Aorta (tissue), 5 donors: ENCODE results near the gene CHRNA7. TPM values are rescaled to one million over a fixed set of nuclear protein-coding genes. Genes with fewer than 3 reads are reported as not detected.

Source experiments
- ATAC-seq: fragments of 200-7000 bp; cut with Tn5 transposase; one replicate; pipeline ENCODE4 v1.9.1; 2022; ENCODE audit warnings: moderate library complexity; ENCODE audit not compliant: low FRiP score
- DNase-seq, 2 donors: peaks; one replicate each; pipeline ENCODE4 v3.0.0-alpha.2; 2020
- H3K27ac ChIP-seq, 2 donors: one replicate each; pipeline ENCODE4 v1.5.1; 2013; ENCODE audit warnings: low read length in 2 of 2, mild to moderate bottlenecking in 2 of 2, moderate library complexity in 2 of 2, control low read depth in 1 of 2, inconsistent platforms in 1 of 2, low read depth in 1 of 2
- H3K27me3 ChIP-seq, 2 donors: one replicate each; pipeline ENCODE4 v1.6.1; 2013; ENCODE audit warnings: control low read depth in 1 of 2, low read length in 1 of 2, mild to moderate bottlenecking in 1 of 2, moderate library complexity in 1 of 2; ENCODE audit not compliant: insufficient read depth in 2 of 2, control insufficient read depth in 1 of 2
- H3K36me3 ChIP-seq, 2 donors: one replicate each; pipeline ENCODE4 v1.6.1; 2013; ENCODE audit warnings: control low read depth in 1 of 2, low read length in 1 of 2, mild to moderate bottlenecking in 1 of 2; ENCODE audit not compliant: insufficient read depth in 2 of 2, control insufficient read depth in 1 of 2
- H3K4me1 ChIP-seq, 2 donors: one replicate each; pipeline ENCODE4 v1.6.1; 2013; ENCODE audit warnings: low read length in 2 of 2, control low read depth in 1 of 2, mild to moderate bottlenecking in 1 of 2, moderate library complexity in 1 of 2; ENCODE audit not compliant: insufficient read depth in 2 of 2, control insufficient read depth in 1 of 2
- H3K4me3 ChIP-seq, 2 donors: one replicate each; pipeline ENCODE4 v1.5.1; 2013; ENCODE audit warnings: low read length in 2 of 2, control low read depth in 1 of 2, mild to moderate bottlenecking in 1 of 2
- H3K9me3 ChIP-seq: one replicate; pipeline ENCODE4 v1.6.1; 2013; ENCODE audit warnings: mild to moderate bottlenecking, low read length; ENCODE audit not compliant: control insufficient read depth
- WGBS, 2 donors: extraction: QIAGEN DNeasy Blood & Tissue Kit; methylation state at CpG; one replicate each; pipeline ENCODE4 v1.1.7; 2013; 5-methylcytosine and 5-hydroxymethylcytosine counted together
- intact Hi-C, 2 donors: fragments of 100-400 bp; cut with DNase I; formaldehyde crosslinking; loops; one replicate each; pipeline versions ENCODE4 v1.14.2 to v1.15.0; 2022
- polyA plus RNA-seq, 2 donors: library from polyadenylated mRNA; stranded (reverse); fragments of 200-250 nt; gene quantifications; one replicate each; pipeline ENCODE4 v1.2.3, GENCODE V29; 2013
- total RNA-seq, 2 donors: library from RNA; stranded (reverse); fragmentation: NEBNext Ultra II Directional; extraction: Animal tissue kit (Norgen Biotek cat#: 25700); gene quantifications; one replicate each; pipeline ENCODE4 v1.2.1, GENCODE V29; 2021
- donor health status: healthy with polysubstance abuse.
- donor health status: Bipolar disorder and iron deficiency.
- donor health status: DM: no; HTN: no; CAD: no.
- donor health status: DM: no; HTN: no; CAD: no.
- donor health status: DM: yes; HTN: yes; CAD: no.

CHRNA7 gene
- total and polyA plus RNA-seq, 4 donors = 0.88 to 3.6 (median 2.9) TPM

GRCh38 chr15:32122013-32122412 lies 91.7 kb downstream of the CHRNA7 start:
- DNase-seq = no peak
- WGBS, 2 donors = 90 to 91% methylated on average over 4 of the region's 4 CpGs

GRCh38 chr15:32123473-32123872 lies 93.2 kb downstream of the CHRNA7 start:
- DNase-seq (no peak), ATAC-seq (no peak)
- Histone ChIP-seq H3K9me3 (peaks cover 2% of the 10 kb centered on the region), H3K27ac (no peak overlapping the region), H3K4me3 (no peak overlapping the region), H3K27me3 (no peaks in the 10 kb centered on the region), H3K4me1 (no peaks in the 10 kb centered on the region), H3K36me3 (no peaks in the 10 kb centered on the region)
- 11% methylated on average over 3 of the region's 3 CpGs for WGBS, 2 donors
- intact Hi-C loops = no loop called here

More at GRCh38 chr15:32122013-32122412, 91.7 kb downstream of the CHRNA7 start:
- H3K4me1 ChIP-seq = no peaks in the 10 kb centered on the region
- H3K36me3 ChIP-seq = no peaks in the 10 kb centered on the region
- ATAC-seq = no peak
- peaks cover 2% of the 10 kb centered on the region for H3K9me3 ChIP-seq
- intact Hi-C loops = no loop called here
- no peak overlapping the region for H3K27ac ChIP-seq
- H3K4me3 ChIP-seq = no peak overlapping the region
- no peaks in the 10 kb centered on the region for H3K27me3 ChIP-seq

- Histone ChIP-seq H3K36me3 (no peaks in the 10 kb centered on the region), H3K27ac (no peak overlapping the region), H3K4me3 (no peak overlapping the region), H3K4me1 (no peaks in the 10 kb centered on the region), H3K27me3 (no peaks in the 10 kb centered on the region), H3K9me3 (peaks cover 2% of the 10 kb centered on the region)
- no peak for ATAC-seq
- 63 to 66% methylated on average over 4 of the region's 4 CpGs for WGBS, 2 donors
- intact Hi-C loops = no loop called here
- DNase-seq = no peak
These were observed 94.4 kb downstream of the CHRNA7 start for GRCh38 chr15:32124726-32125125.

- ATAC-seq = no peak
- no peaks in the 10 kb centered on the region for H3K27me3 ChIP-seq
- no peak overlapping the region for H3K4me3 ChIP-seq
- H3K9me3 ChIP-seq = peaks cover 2% of the 10 kb centered on the region
- intact Hi-C loops = no loop called here
- DNase-seq = no peak
- no peaks in the 10 kb centered on the region for H3K36me3 ChIP-seq
- WGBS, 2 donors = 73 to 83% methylated on average over 3 of the region's 3 CpGs
- H3K4me1 ChIP-seq = no peaks in the 10 kb centered on the region
- H3K27ac ChIP-seq = no peak overlapping the region
These were observed 95.3 kb downstream of the CHRNA7 start for GRCh38 chr15:32125595-32125994.

GRCh38 chr15:32129815-32130214 lies 99.5 kb downstream of the CHRNA7 start:
- H3K27me3 ChIP-seq = no peaks in the 10 kb centered on the region
- H3K27ac ChIP-seq = no peak overlapping the region
- ATAC-seq (no peak), DNase-seq (no peak)
- no peak overlapping the region for H3K4me3 ChIP-seq
- no peaks in the 10 kb centered on the region for H3K36me3 ChIP-seq
- H3K9me3 ChIP-seq = peaks cover 5% of the 10 kb centered on the region
- H3K4me1 ChIP-seq = no peaks in the 10 kb centered on the region
- intact Hi-C loops = no loop called here

- H3K4me3 ChIP-seq = no peak overlapping the region
- ATAC-seq (no peak), DNase-seq (no peak)
- H3K9me3 ChIP-seq = peaks cover 3% of the 10 kb centered on the region
- H3K36me3 ChIP-seq = no peaks in the 10 kb centered on the region
- WGBS, 2 donors = 93 to 94% methylated on average over 3 of the region's 3 CpGs
- H3K27me3 ChIP-seq = no peaks in the 10 kb centered on the region
- no peak overlapping the region for H3K27ac ChIP-seq
- intact Hi-C loops = no loop called here
- no peaks in the 10 kb centered on the region for H3K4me1 ChIP-seq
These were observed 100.5 kb downstream of the CHRNA7 start for GRCh38 chr15:32130823-32131222.

GRCh38 chr15:32131803-32132202 lies 101.5 kb downstream of the CHRNA7 start:
- DNase-seq = no peak
- 70 to 74% methylated on average over 4 of the region's 4 CpGs for WGBS, 2 donors

GRCh38 chr15:32132859-32133258 lies 102.5 kb downstream of the CHRNA7 start:
- Histone ChIP-seq H3K27ac (no peak overlapping the region), H3K4me1 (no peaks in the 10 kb centered on the region), H3K9me3 (peaks cover 3% of the 10 kb centered on the region), H3K27me3 (no peaks in the 10 kb centered on the region), H3K36me3 (no peaks in the 10 kb centered on the region), H3K4me3 (no peak overlapping the region)
- DNase-seq = no peak
- intact Hi-C loops = no loop called here
- ATAC-seq = no peak
- 50 to 56% methylated on average over 2 of the region's 2 CpGs for WGBS, 2 donors

More at GRCh38 chr15:32131803-32132202, 101.5 kb downstream of the CHRNA7 start:
- intact Hi-C loops = no loop called here
- H3K36me3 ChIP-seq = no peaks in the 10 kb centered on the region
- no peaks in the 10 kb centered on the region for H3K27me3 ChIP-seq
- no peak overlapping the region for H3K4me3 ChIP-seq
- peaks cover 3% of the 10 kb centered on the region for H3K9me3 ChIP-seq
- no peak overlapping the region for H3K27ac ChIP-seq
- ATAC-seq = no peak
- no peaks in the 10 kb centered on the region for H3K4me1 ChIP-seq

GRCh38 chr15:32134842-32135241 lies 104.5 kb downstream of the CHRNA7 start:
- H3K4me1 ChIP-seq = no peaks in the 10 kb centered on the region
- intact Hi-C loops = no loop called here
- H3K36me3 ChIP-seq = no peaks in the 10 kb centered on the region
- no peak overlapping the region for H3K4me3 ChIP-seq
- no peak overlapping the region for H3K27ac ChIP-seq
- H3K27me3 ChIP-seq = no peaks in the 10 kb centered on the region
- peaks cover 3% of the 10 kb centered on the region for H3K9me3 ChIP-seq
- ATAC-seq (no peak), DNase-seq (no peak)
- WGBS, 2 donors = 33 to 38% methylated on average over 5 of the region's 5 CpGs
